NCI-H2029 (cell line): ENCODE data around the gene CDH13.

Experiments used
- DNase-seq: peaks from one replicate; lab custom pipeline; 2025; lab: John Stamatoyannopoulos, UW

The CDH13 gene

DNA sequence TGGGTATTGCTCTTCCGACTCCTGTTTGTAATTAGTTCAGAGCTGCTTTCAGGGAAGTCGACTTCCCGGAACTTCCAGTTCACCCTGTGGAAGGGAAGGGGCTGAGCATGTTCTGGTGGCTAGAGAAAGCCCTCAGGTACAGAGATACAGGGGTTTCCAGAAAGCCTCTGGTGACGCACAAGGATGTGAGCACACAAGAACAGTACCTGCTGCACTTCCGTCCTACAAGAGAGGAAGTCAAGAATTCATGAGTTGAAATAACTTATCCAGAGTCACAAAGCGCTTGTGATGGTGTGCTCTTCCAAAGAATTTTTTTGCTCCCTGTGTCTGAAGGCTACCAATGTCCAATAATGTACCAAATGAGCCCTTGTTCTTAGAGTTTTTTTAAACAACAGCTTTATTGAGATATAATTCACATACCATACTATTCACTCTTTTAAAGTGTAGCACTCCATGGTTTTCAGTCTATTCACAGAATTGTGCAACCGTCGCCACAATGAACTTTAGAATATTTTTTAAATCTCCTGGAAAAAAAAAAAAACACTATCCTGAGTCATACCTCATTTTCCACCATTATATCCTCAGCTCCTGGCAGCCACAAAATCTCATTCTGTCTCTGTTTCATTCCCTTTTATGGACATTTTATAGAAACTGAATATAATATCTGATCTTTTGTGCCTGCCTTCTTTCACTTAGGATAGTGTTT, 327.6 kb downstream of the CDH13 start:
- no peak for DNase-seq

DNA sequence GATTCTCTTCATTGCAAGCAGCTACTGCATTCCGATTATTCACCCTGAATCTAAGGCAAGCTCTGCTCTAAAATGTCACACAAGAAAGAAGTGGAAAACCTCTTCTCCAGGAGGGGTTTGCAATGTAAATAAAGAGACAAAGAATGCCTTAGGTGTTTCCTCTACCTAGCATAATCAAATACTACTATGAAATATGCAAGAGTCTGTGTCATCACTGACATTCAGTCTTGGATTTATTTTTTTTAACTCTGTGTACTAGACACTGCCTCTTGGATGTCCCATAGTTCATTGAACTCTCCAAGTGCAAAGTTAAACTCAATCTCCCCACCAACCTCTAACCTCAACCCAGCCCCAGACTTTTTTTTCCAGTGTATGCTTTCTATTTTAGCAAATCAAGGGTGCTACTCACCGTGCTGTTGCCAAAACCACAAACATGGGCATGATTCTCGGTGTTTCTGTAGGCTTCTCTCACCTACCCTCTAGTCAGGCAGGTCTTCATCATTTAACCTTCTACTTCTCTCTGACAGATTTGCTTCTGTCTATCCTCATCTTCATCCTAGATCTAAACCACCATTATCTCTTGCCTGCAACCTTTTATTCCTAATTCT, 329.1 kb downstream of the CDH13 start:
- DNase-seq, result no peak

DNA sequence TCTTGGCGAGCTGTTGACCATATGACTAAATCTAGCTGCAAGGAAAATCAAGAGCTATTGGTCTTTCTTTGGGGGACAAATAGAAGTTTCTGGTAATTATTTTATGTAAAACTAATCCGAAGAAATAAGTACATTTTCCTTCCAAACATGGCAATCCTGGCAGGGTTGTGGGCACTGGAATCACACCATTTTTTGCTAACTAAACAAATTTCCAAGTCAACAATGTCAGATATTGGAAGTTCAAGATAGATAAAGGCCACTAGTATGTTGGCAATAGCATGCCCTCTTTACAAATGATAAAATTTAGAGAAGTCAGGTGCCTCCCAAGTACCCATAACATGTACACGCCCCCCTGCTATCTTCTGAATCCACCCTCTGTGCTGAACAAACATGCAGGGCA, 330.4 kb downstream of the CDH13 start:
- DNase-seq, result no peak

DNA sequence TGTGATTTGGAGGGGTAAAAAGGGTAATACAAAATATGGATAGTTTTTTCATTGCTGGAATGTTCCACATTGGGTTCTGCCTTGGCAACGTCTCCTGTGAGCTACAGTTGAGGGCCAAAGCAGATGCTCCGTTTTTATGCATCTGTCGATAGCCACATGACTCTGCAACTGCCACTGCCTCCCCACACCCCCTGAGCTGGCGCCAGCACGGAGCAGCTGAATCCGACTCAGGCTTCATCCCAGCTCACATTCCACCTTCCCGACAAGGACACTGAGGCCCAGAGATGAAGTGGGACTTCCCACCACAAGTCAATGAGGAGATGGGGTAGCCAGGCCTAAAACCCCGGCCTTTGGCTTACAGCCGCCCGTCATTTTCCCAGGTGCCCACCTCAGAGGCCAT, 334.1 kb downstream of the CDH13 start:
- no peak for DNase-seq

DNA sequence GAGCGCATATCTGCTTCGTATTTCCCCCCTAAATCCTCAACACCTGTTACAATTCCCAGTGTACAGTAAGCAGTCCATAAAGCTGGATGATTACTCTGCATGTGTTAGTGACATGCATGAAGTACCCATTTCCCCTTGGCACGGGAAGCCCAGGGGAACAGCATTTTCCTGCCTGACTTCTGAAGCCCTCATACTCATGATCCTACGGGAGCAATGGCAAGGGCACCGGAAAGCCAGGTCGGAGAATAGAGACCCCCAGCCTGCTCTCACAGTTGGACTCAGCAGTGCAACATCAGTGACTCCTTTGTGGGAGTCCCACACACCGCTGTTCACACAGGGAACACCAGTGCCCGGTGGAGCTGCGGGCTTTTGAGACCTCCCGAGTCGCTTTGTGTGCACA, 336.9 kb downstream of the CDH13 start:
- DNase-seq, result no peak

DNA sequence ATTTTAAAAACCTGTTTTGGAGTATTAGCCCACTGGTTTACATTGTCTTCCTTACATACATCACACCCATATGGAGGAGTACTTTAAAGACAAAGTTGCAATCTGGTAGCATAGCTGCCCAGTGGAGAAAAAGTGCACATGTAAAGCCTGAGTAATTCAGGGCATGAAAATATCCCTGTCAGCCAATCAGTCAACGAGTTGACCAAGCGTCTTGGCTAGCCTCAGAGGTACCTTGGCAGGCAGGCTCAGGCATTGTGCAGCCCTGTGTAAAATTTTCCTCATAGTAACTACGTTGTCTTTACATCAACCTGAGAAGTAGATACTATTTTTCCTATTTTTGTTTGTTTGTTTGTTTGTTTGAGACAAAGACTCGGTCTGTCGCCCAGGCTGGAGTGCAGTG, 339.0 kb downstream of the CDH13 start:
- DNase-seq, result no peak

DNA sequence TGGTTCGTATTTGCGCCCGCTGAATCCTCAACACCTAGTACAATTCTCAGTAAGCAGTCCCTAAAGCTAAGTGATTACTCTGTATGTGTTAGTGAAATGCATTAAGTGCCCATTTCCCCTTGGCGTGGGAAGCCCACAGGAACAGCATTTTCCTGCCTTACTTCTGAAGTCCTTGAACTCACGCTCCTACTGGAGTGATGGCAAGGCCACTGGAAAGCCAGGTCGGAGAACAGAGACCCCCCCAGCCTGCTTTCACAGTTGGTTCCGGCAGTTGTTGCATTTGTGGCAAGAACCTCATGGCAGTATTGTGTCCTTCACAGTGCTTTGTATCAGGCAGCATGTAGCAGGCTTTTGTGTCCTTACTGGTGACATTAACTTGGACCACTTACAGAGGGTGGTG, 340.7 kb downstream of the CDH13 start:
- DNase-seq, result no peak

DNA sequence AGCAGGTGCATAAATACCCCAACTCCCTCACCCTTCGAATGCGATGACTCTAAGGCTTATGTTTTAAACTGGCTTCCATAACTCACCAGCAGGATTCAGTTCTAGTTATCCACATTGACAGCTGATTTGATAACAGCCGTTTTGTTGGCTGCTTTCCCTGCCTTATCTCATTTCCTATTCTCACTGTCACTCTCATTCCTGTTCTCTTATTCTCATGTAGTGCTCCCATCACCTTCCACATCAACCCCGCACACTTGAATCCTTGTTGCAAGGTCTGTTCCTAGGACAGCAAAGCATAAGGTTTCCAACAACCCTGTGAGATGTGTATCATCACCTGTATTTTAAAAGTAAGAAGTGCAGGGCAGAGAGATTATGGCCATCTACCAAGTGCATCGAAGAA, 344.4 kb downstream of the CDH13 start:
- DNase-seq, result no peak

DNA sequence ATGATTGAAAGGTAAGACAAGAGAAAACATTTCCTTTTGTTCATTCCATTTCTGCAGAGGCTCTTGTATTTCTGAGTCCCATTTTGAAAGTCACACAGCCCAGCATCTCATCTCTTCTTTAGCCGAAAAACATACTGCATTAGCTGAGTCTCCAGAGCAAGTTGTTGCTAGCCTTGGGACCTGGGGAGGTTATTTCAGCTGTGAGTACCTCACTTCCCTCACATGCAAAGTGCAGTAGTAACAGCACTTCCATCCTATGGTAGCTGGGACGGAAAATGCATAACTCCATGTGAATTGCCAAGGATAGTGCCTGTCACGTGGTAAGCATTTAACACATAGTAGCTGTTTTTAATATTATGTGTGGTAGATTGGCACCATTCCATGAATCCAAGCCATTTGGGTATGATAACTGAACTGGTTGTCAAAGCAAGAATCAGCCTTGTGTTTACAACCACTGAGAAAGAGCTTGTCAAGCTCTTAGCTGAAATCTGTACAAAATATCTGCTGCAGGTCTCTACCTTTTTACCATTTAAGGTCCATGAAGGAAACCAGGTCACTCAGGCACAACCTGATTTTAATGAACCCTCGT, 345.7 kb downstream of the CDH13 start:
- no peak for DNase-seq

DNA sequence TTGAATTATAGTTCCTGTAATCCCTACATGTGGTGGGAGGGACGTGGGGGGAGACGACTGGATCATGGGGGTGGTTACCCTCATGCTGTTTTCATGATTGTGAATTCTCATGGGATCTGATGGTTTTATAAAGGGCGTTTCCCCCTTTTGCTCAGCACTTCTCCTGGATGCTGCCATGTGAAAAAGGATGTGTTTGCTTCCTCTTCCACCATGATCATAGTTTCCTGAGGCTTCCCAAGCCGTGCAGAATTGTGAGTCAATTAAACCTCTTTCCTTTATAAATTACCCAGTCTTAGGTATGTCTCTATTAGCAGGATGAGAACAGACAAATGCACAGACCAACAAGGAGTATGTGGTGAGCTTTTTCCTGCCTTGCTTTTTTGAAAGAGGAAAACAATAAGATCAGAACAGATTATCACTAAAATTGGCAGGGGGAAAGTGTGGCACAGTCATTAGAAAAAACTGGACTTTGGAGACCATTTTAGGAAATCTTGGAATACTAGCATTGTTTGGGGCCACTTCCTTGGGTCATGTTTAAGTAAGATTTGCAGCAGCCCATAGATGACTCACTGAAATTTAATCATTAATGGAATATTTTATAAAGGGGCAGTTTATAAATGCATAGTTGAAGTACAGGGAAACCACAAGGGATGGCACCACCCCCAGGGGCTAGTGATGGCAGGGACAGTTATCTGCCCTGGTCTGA, 352.8 kb downstream of the CDH13 start:
- DNase-seq, result no peak

DNA sequence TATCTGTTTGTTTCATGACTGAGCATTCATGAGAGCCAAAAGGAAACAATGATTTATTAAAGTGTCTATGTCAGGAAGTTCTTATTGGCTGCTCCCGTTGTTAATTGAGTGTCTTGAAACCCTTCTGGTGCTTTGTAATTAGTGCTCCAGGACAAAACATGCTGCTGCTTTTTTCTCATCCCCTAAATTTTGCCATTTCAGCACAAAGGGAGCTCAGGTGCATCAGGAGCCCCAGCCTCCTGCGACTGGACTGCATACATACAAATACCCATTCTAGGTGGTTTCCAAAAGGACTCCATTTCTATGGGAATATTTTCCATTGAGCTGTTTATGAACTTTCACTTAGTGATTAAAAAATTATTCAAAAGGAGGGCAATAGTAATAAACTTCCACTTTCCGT, 354.0 kb downstream of the CDH13 start:
- no peak for DNase-seq

DNA sequence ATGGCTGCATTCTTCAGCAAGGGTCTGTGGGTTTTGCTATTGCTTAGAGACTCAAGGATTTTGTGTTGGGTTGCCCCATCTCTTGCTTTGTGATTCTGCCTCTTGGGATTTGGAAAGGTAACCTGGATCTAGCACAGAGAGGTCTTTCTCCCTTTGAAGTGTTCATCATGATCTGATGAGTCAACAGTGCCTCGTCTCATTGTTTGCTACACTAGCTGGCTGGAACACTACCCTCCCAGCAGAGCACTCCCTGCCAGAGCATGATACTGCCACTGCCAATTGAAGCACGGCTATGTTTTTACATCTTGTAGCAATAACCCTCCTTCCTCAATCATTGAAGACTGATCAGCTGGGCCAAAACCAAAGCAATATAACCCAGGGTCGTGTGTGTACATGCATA, 361.0 kb downstream of the CDH13 start:
- no peak for DNase-seq

DNA sequence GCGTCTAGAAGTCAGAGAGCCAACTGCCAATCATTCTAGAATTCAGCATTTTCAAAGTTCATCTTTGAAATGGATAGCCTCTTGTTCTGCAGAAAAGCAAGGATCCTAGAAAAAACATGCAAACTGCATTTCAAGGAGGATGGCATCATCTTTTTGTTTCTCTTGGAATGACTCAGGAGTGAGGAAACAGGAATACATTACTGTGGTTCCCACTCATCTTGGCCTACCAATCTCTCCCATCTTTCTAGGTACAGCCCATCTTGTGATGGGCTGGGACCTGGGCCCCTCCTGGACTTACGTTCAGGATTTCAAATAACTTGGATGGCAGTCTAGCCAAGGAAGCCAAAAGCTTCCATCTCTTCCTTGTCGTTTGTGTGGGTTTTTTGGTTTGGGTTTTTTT, 363.4 kb downstream of the CDH13 start:
- DNase-seq, result no peak

DNA sequence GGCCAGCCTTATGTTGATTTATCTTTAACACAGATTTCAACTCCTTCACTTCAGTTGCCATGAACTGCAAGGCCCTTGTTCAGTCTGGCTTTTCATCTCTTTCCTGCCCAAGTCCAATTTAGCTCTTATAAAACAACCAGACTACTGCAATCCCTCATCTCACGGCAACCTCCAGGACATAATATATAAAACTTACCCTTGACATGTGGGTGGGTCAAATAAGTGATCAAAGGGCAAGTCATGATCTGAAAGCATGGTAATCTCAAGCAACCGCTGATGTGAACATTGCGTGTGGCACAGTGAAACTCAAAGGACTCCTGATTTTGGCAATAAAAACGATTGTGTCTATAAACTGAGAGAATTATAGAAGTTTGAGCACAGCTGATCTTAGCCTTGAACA, 364.6 kb downstream of the CDH13 start:
- DNase-seq, result no peak

DNA sequence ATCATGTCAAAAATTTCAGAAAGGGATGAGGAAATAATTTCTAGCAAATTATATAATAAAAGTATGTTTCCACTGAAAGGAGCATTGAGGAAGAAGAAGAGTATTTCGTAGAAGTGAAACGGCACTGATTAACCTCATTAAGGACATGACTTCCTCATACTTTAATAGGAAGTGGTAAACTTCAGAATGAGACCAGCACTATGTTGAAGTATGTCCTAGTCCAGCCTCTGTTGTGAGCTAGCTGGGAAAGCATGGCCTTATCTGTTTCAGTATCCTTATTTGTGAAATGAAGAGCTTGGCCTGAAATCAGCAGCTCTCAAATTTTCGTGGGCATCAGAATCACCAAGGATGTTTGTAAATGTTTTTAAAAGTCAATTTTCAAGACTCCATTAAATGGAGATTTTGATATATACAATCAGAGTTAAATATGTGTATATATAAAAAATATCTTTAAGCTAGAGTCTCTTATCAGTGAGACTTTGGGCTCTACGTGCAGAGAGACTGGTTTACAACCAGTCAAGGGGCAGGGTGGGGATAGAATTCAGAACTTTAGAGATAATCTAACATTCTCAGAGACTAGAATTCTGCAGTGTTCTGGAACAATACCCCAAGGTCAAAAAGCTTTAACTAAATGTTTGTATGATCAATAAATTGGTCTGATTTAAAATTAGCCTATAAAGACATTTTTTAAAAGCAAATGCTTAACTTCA, 365.4 kb downstream of the CDH13 start:
- no peak for DNase-seq

DNA sequence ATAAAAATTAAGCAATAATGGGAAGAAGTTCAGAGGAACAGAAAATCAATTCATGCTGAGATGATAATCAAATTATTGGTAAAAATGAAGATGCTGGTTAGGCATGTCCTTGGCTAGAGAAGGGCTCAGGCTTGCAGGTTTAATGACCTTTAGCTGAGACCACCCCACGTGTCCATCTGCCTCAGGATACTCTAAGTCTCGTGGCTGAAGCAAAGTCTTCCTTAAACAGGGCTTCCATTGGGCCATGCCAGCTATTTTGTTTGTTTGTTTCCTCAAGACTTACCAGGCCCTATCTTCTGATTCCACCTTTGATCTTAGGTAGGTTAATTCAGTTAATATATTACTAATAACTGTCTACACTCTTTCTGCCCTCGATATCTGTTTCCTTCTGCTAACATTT, 366.0 kb downstream of the CDH13 start:
- DNase-seq, result no peak

DNA sequence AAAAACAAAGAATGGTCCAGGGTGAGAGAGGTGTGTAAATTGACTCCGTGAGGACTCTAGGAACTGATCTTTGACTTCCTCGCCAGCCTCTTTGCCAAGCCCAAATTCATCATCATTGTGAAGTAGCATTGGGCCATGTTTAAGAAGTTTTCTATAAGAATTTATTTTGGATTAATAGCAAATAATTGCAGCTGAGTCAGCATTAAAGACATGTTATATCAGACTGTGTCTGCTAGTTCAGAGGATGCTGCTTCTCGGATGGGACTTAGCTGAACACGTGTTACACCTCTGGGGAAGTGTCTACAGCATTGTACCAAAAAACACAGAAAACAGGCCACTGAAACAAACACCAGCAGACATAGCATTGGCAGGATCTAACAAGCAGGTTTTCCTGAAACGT, 366.6 kb downstream of the CDH13 start:
- DNase-seq, result no peak

DNA sequence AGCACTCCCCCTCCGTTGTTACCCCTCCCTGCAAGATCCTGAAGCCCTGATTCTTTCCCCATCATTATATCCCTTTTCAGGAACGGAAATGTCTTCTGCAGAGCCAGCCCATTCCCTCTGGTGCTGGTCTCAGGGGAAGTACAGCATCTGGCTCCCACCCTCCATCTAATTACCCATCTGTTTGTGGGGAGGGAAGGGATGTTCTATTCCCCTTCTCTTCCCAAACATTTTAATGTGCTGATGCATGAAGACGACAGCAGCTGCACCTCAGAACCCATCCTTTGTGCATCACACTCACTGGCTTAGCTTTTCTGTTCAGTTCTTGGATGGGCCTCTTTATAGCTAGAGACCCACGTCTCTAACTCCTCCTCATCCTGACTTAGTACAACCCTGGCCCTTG, 367.2 kb downstream of the CDH13 start:
- no peak for DNase-seq

DNA sequence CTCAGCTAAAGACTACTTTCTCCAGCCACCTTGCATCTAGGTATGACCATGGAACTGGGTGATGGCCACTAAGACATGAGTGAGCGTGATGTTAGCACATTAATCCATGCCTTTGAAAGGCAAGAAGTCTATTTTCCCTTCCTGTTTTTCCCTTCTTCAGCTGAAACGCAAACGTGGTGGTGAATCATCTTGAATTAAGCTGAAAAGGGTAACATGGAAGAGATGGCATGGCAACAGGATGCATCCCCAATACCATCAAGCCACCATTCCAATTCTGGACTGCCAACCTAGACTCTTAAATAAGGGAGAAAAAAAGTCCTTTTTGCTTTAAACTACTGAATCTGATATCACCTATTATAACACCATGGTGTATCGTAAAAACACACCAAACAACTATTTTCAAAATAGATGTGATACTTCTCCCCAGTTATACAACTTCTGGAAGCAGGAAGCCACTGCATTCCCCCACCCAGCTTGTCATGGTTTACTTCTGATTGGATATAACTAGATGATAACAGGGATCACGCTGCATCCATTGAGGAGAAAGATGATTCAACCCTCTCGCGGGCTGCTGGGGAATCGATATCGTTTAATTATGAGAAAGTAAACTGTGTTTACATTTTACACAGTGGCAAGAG, 368.6 kb downstream of the CDH13 start:
- DNase-seq, result no peak

DNA sequence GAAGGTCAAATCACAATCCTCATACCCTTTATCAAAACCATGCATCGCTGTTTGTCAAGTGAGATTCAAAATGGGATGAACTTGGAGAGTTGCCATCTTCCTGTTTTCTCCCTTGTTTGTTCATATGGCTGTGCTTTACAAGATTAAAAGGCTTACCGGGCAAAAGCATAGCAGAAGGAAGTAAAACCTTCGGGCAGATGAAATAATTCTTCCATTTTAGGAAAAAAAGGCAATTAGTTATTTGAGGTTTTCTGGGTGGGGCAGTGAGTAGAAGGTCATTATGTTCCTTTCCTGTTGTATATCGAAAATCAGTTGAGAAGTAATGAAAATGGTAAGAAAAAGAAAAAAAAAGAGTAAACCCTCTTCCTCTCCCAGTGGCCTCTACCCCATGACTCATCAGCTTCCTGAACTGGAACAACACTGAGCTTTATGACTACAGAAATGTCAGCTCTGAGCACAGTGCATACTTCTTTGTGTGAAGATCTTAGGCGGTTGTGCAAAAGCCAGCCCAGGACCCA, 369.2 kb downstream of the CDH13 start:
- peak; percentile 21 for DNase-seq

DNA sequence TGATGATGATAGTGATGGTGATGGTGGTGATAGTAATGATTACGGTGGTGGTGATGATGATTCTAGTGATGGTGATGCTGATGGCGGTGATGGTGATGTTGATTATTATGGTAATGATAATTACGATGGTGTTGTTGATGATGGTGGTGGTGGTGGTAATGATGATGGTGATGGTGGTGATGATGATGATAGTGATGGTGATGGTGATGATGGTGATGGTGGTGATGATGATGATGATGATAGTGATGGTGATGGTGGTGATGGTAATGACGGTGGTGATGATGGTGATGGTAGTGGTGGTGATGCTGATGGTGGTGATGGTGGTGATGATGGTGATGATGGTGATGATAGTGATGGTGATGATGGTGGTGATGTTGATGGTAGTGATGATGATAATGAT, 370.0 kb downstream of the CDH13 start:
- no peak for DNase-seq

DNA sequence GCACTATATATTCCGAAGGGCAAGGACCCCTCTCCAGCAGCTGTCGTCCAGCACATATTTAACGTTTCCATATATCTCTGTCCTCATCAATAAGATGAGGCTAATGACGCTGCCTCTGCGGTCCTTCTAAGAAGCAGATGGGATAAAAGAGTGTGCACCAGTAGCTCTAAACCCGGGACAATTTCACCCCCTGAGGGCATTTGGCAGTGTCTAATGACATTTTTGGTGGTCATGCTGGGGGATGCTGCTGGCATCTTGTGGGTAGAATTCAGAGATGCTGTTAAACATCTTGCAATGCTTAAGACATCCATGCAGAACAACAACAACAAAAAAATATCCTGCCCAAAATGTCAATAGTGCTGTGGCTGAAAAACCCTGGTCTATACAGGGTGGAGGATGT, 372.9 kb downstream of the CDH13 start:
- no peak for DNase-seq
